A549 (cell line): ENCODE results near the gene PSD2.

Source experiments
- CTCF ChIP-seq: fragments of >200 bp; sonication (Bioruptor Twin); formaldehyde crosslinking; IDR thresholded peaks from 3 replicates; pipeline ENCODE4 v1.5.1; 2016
- EP300 ChIP-seq, 2 experiments: fragments of >200 bp; sonication (Bioruptor Twin); formaldehyde crosslinking; IDR thresholded peaks; 2 replicates in 1 of 2; 3 replicates in 1 of 2; pipeline ENCODE4 v1.6.1; 2016 to 2017
- POLR2A ChIP-seq: IDR thresholded peaks from 2 replicates; pipeline ENCODE4 v1.6.1; 2012; ENCODE audit warnings: mild to moderate bottlenecking, low read length

GRCh38 chr5:139817362-139817761 is 21.8 kb downstream of the PSD2 start:
- TF ChIP-seq CTCF = no peak
- no peak for TF ChIP-seq POLR2A
- no peak for TF ChIP-seq EP300 (IDR thresholded peaks at IDR 0.05)
